Activated T-cell treated with anti-CD3 and anti-CD28 coated beads for 24 hours (primary cell): ENCODE data around the gene ATP2B1.

Experiments used
- DNase-seq: peaks from one replicate; pipeline ENCODE4 v3.0.0-alpha.2; 2020; ENCODE audit warnings: low read depth

The ATP2B1 gene

GRCh38 chr12:89539426-89540223 lies 169.0 kb downstream of the ATP2B1 start:
- no peak for DNase-seq

GRCh38 chr12:89538897-89539296 lies 169.7 kb downstream of the ATP2B1 start:
- no peak for DNase-seq
